Measurements from ENCODE around the gene TTC13.

TTC13 gene

GRCh38 chr1:230950404-230950803, 28.3 kb downstream of the TTC13 start:
- DNase-seq (ENCODE audit: extremely low read depth, insufficient read length), result no peak
- no peak overlapping the region for H3K4me3 ChIP-seq (replicated peaks; ENCODE audit: low read depth, low read length)
- H3K36me3 ChIP-seq (ENCODE audit: control insufficient read depth, insufficient read depth, low read length), result peaks cover 2% of the 10 kb centered on the region
- TF ChIP-seq CTCF (IDR thresholded peaks at IDR 0.05; ENCODE audit: insufficient read depth, low read length, poor library complexity, severe bottlenecking), result no peak
- H3K27me3 ChIP-seq (replicated peaks; ENCODE audit: control insufficient read depth, insufficient read depth, low read length), result no peaks in the 10 kb centered on the region

- DNase-seq (ENCODE audit: extremely low read depth, insufficient read length), result no peak
- TF ChIP-seq CTCF (IDR thresholded peaks at IDR 0.05; ENCODE audit: insufficient read depth, low read length, poor library complexity, severe bottlenecking), result no peak
- H3K27me3 ChIP-seq (replicated peaks; ENCODE audit: control insufficient read depth, insufficient read depth, low read length), result no peaks in the 10 kb centered on the region
- no peak overlapping the region for H3K4me3 ChIP-seq (replicated peaks; ENCODE audit: low read depth, low read length)
- H3K36me3 ChIP-seq (ENCODE audit: control insufficient read depth, insufficient read depth, low read length), result peaks cover 2% of the 10 kb centered on the region
Measured at GRCh38 chr1:230948903-230949302, 29.8 kb downstream of the TTC13 start.

GRCh38 chr1:230948301-230948700, 30.4 kb downstream of the TTC13 start:
- Histone ChIP-seq H3K27me3 (replicated peaks; ENCODE audit: control insufficient read depth, insufficient read depth, low read length) (no peaks in the 10 kb centered on the region), H3K36me3 (ENCODE audit: control insufficient read depth, insufficient read depth, low read length) (no peaks in the 10 kb centered on the region; the same call in none of the 2 replicates), H3K4me3 (replicated peaks; ENCODE audit: low read depth, low read length) (no peak overlapping the region)
- DNase-seq (ENCODE audit: extremely low read depth, insufficient read length), result no peak
- no peak for TF ChIP-seq CTCF (IDR thresholded peaks at IDR 0.05; ENCODE audit: insufficient read depth, low read length, poor library complexity, severe bottlenecking)

GRCh38 chr1:230943048-230943593, 35.5 kb downstream of the TTC13 start:
- Histone ChIP-seq H3K4me3 (replicated peaks; ENCODE audit: low read depth, low read length) (no peak overlapping the region), H3K27me3 (replicated peaks; ENCODE audit: control insufficient read depth, insufficient read depth, low read length) (no peaks in the 10 kb centered on the region), H3K36me3 (ENCODE audit: control insufficient read depth, insufficient read depth, low read length) (no peaks in the 10 kb centered on the region; the same call in 1 of the 2 replicates)
- no peak for TF ChIP-seq CTCF (IDR thresholded peaks at IDR 0.05; ENCODE audit: insufficient read depth, low read length, poor library complexity, severe bottlenecking)
- DNase-seq (ENCODE audit: extremely low read depth, insufficient read length), result no peak

- DNase-seq (ENCODE audit: extremely low read depth, insufficient read length), result no peak
- TF ChIP-seq CTCF (IDR thresholded peaks at IDR 0.05; ENCODE audit: insufficient read depth, low read length, poor library complexity, severe bottlenecking), result no peak
- Histone ChIP-seq H3K4me3 (replicated peaks; ENCODE audit: low read depth, low read length) (no peak overlapping the region), H3K27me3 (replicated peaks; ENCODE audit: control insufficient read depth, insufficient read depth, low read length) (no peaks in the 10 kb centered on the region), H3K36me3 (ENCODE audit: control insufficient read depth, insufficient read depth, low read length) (no peaks in the 10 kb centered on the region; the same call in 1 of the 2 replicates)
Measured at GRCh38 chr1:230940848-230941247, 37.8 kb downstream of the TTC13 start.
